Stimulated activated CD4-positive, alpha-beta T cell treated with anti-CD3 and anti-CD28 coated beads, Interleukin-12 subunit alpha, Interleukin-12 subunit beta, amount 100 ng/mL, for 4 hours (primary cell): ENCODE data around the gene PLCH1.

Source experiments
- DNase-seq: peaks from one replicate; pipeline ENCODE4 v3.0.0-alpha.2; 2020

PLCH1 gene

DNA sequence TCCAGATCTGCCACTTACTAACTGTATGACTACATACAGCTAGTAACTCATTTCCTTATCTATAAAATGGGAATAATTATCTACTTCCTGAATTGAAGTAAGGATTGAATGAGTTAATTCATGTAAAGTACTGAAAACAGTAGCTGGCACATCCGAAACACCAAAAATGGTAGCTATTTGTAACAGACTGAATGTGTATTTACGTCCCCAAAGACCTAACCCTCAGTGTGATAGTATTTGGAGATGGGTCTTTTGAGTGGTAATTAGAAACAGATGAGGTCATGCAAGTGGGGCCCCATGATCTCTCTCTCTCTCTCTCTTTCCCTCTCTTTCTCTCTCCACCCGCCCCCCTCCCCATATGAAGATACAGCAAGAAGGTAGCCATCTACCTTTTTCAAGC lies 146.2 kb downstream of the PLCH1 start:
- DNase-seq, result no peak

DNA sequence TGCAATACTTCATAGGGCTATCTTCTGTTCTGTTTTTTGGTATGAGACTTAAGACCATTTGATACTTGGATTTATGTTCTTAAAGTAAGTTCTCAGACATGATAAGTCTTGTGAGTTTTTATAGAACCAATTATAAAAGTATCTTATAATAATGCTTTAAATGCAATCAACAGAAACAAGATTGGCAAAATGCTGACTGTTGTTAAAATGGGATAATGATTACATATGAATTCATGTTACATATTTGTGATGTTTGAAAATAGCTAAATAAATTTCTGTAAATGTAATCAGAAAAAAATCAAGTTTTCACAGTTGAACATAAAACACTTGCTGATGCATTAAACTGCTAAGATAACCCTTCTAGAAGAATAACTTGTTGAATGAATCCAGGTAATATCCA lies 148.3 kb downstream of the PLCH1 start:
- DNase-seq, result no peak

DNA sequence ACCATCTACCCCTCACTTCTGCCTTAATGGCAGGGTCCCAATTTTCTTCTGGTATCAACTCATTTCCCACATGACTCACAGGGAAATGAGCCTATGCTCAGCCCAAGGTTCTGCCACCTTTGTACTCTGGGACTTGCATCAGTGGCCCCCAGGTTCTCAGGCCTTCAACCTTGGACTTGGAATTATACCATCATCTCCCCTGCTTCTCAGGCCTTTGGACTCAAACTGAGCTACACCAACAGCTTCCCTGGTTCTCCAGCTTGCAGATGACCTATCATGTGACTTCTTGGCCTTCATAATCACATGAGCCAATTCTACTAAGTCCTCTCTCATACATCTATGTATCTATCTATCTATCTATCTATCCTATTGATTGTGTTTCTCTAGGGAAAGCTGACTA lies 149.5 kb downstream of the PLCH1 start:
- no peak for DNase-seq

DNA sequence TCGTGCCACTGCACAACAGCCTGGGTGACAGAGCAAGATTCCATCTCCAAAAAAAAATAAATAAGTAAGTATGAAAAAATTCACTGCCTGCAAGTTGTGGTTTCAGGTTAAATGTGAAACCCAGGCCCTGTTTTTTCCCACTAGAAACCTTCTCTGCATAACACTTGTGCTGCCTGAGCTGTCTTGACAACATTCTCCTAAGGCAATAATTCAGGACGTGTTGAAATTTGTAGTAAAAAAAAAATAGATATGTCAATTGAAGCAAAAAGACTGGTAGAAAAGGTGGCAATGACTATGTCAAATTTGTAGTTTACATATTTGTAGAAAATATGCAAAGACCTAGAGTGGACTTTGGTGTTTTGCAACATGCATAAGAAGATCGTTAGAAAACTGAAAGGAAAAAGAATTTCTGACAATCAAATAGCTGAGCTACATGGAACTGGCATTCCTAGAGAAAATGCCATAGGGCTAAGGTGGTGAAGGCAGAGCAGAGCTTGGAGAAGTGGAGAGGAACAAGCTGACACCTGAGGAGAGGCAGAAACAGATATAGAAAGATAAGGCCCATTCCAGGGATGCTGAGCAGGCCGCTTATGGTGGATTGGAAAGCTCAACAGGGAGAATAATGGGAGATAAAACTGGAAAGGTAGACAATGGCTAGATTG lies 150.2 kb downstream of the PLCH1 start:
- DNase-seq, result no peak

DNA sequence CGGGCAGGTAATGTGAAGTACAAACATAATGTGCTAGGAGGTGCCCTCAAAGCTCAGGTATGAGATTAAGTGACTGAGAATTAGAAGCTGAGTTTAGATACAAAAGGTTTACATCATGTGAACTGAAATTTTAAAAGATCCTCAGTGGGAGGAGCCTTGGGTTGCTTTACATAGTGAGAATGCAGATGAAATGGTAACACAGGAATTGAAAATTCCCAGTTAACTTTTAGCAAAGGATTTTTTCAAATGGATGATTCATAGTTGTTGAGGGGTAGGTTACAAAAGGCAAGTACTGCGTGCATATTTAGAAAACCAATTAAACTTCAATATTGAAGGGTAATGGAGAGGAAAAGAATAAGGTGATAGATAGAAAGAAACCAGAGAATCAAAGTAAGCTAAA lies 157.3 kb downstream of the PLCH1 start:
- no peak for DNase-seq

DNA sequence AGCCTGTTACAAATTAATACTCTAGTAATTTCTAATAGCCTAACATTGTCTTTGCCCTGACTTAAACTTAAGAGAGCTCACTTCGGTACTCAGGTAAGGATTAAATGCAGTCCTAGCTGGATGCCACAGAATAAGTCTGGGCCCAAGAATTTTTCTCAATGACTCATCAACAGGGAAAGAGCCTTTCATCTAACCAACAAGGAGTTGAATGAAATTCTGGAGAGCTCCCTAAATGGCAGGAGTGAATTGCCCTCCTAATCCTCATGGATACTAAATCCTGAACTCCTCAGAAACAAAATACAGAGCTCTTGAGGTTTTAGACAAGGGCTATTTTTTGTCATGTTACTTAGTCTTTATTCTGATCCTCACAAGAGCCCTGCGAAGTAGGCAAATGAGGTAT lies 159.5 kb downstream of the PLCH1 start:
- no peak for DNase-seq

DNA sequence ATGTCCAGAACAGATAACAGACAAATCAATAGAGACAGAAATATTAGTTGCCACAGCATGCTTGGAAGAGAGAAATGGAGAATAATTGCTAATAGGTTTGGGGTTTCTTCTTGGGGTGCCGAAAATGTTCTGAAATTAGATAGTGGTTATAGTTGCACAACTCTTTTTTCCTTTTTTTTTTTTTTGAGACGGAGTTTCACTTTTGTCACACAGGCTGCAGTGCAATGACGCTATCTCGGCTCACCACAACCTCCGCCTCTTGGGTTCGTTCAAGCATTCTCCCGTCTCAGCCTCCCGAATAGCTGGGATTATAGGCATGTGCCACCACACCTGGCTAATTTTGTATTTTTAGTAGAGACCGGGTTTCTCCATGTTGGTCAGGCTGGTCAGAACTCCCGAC lies 163.3 kb downstream of the PLCH1 start:
- DNase-seq, result no peak

DNA sequence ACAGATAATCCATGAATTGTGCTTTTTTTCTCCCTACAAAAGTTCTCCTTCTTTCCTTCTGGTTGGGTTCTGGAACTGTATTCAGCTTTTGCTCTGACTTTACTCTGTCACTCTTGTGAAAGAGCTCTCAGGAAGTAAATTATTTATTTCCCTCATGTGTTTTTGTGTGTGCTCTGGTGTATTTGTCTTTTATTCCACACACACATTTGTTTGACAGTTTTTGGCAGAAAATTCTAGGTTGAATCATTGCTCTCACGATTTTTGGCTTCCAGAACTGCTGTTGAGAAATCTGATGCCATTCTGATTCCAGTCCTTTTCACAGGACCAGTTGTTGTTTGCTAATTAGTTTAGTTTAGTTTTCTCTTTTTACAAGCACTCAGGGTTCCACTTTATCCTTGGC lies 172.8 kb downstream of the PLCH1 start:
- DNase-seq, result no peak

DNA sequence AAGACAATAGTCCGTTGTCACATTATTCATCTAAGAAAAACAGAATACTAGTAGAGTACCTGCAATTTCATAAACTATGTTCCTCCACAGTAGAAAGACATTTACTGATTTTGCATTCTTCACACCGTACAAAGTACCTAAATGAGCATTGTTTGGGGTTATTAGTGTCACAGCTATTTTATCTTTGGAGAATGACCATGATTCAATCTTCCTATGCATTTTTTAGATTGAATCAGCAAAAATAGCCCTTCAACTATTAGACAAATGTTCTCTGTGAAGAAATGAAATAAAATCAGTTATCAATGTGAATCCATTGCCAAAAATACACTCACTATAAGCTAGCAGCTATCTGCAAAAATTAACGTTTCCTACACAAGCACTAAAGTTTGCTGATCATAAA lies 176.6 kb downstream of the PLCH1 start:
- DNase-seq, result no peak

DNA sequence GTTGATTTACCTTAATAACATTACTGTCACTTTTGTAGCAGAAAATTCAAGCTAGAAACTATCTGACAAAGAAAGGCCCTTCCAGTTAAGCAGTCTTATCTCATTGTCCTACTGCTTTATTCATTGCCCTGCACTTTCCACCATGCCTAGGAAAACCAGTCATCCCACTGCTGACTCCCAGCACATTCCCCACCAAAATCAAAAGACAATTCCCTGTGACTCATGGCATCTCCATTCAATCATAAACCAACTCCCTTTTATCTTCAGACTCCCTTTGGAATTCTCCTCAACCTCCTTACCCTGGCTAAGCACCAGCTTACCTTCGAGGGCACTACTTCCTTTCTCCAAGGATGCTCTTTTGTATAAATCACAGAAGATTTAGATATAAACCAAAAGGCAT lies 184.3 kb downstream of the PLCH1 start:
- DNase-seq, result no peak

DNA sequence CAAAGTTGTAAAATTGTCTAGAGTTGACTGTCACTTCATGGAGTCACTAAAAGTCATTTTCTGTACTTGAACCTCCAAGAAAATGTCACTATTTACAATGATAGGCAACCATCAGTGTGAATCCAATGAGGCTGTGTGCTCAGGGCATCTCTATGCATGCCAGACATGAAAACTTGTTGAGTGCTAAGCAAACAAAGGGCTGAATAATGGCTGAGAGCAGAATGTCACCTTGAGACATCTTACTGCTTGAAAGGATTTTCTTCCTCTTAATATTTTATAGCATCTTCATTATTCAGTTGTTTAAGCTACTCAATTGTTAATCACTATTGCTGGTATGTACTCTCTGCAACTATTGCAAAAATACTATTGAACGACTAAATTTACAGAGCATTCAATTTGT lies 184.7 kb downstream of the PLCH1 start:
- DNase-seq, result no peak

DNA sequence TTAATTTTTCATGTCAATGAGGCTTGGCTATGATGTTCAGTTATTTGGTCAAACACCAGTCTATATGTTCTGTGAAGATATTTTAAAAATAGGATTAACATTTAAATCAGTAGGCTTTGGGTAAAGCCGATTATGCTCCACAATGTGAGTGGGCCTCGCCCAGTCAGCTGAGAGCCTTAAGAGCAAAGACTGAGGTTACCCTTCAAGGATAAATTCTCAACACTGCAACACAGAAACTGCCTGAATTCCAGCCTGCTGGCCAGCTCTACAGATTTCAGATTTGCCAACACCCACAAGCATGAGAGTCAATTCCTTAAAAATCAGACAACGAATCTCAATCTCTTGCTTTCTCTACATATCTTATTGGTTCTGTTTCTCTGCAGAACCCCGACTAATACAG lies 188.3 kb downstream of the PLCH1 start:
- DNase-seq, result no peak

DNA sequence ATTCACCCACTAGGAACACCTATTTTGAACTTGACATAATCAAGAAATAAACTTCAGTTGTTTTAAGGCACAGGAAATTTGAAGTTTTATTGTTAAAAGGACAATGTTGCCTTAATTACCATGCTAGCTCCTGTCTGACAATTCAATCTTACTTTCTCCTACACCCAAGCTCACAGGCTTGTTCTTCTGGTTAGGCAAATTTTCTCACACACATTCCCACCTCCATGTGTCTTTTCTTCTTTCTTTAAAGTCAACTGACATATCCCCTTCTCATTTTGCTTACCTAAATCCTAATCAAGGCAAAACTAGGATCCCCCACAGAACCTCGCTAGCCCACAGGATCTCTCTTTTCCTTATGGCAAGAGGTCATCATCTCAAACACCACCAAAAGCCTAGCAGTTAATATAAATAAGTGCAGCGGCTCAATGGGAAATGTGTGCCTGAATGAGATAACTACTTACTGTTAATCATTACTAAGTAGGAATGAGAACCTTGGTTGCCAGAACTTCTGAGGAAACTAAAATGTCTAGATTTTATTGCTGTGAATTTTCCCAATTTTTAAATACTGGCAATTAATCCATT lies 189.3 kb downstream of the PLCH1 start:
- DNase-seq, result no peak

DNA sequence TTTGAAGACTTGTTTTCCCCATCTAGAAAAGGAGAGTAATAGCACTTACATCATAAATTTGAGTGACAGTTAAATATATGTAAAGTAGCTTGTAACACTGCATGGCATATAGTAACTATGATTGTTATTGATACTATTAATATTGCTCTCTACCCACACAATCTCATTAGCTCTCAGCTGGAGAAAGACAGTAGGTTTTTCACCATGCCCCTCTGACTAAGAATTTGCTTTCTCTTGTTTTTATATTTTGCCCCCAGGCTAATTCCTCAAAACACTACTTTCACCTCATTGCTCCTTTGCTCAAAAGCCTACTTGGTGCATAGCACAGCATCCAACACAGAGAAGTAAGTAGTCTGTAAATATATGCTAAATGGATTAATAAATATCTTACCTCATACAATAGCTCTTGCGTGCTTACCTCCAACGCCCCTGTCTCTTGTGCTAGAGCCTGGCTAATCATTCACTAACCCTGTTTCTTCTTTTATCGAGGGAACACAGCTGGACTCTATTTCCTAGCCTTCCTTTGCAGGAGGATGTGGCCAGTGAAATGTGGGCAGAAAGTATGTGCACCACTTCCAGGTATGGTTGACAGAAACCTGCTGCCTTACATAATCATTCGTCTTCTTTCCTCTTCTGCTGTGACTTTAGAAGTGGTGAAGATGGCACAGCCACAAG lies 190.0 kb downstream of the PLCH1 start:
- no peak for DNase-seq

DNA sequence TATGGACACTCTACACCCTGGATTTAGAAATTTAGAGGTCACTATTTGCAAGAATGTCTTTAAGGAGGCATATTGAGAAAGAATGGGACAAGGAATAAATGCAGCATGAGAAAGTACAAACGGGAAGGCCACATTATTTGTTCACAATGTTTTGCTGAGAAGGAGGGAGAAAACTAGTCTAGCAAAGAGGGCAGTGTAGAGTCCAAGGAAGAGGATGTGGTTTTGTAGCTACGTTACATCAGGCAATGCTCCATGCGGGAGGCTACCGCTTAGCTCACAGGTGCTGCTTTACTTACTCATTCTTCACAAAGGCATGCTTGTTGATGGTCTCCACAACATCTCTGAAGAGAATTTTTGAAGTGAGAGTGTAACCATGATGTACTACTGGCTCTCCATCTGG lies 191.1 kb downstream of the PLCH1 start:
- DNase-seq, result no peak

DNA sequence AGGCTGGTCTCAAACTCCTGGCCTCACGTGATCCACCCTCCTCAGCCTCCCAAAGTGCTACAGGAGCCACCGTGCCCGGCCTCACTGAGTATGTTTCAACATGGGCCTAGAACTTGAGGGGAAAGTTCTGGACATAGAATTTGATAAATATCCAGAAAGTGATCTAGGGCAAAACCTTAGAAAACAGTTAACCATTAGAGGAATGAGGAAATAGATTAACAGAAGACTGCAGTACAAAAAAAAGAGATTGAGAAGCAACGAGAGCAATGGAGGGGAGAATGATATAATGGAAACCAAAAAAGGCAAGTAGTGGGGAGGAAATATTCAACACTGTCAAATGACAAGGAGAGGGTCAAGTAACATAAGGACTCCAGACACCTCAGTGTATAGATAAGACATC lies 191.5 kb downstream of the PLCH1 start:
- DNase-seq, result no peak

DNA sequence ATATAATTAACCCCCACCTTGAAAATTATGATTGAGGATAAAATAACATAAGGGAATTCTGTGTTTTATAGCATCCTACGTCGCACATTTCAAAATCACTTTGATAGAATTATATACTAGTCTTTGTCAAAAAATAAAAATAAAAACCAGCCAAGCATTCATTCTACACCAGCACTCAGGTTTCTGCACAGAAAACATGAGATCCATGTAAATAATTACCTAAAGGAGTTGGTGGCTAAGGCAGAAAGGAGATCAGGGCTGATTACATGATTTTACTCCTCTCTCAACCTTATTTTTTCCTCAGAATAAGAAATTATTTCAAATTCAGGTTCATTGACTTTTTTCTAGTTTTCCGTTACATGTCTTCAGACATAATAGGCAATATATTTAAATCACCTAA lies 194.5 kb downstream of the PLCH1 start:
- no peak for DNase-seq

DNA sequence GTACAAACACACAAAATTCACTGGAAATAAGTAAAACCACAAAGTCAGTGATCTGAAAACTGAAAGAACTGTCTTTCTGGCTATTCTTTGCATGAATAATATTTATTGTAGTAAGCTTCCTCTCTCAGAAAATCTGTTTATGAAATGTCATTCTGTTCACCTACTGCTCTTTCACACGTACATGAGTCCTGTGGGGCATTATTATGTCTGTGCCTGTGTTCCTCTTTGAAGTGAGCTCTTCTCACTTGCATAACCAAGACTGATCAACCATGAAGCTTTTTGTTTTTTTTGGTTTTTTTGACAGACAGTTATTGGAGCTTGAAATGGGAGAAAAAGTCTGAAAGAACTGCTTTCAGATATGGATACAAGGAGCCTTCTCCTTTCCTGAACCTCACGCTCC lies 195.8 kb downstream of the PLCH1 start:
- DNase-seq, result no peak

DNA sequence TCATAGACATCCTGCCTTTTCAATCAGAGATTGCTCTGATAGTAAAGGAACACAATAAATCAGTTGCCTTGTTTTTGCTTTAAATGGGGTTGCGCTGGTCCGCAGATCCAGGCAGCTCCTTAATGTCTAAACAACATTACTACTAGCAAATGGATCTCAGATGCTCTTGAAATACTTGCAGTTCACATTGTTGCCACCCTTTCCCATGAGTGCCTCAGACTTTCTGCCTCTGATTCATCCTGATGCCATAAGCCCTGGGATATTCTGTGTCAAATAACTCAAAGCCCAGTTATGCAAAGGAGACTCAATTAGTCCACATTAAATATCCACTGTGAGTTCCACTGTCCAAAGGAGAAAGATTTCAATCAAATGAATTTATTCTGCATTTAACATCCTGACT lies 196.7 kb downstream of the PLCH1 start:
- no peak for DNase-seq

DNA sequence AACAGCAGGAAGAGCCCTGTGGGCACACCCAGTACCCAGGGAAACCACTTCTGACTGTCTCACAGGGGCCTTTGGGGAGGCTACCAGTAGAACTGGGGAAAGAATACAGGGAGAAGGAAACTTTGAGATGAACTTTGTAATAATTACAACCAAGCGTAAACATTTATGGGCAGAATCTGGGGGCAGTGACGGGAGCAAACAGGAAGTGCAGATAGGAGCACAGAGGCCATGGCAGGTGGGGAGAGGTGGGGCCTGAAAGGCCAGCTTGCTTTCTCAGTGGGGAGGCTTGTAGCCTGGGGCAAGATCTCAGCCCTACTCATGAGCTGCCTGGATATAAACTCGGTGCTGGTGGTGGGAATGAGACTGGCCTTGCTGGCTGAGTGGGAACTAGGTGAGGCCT lies 209.8 kb downstream of the PLCH1 start:
- no peak for DNase-seq

DNA sequence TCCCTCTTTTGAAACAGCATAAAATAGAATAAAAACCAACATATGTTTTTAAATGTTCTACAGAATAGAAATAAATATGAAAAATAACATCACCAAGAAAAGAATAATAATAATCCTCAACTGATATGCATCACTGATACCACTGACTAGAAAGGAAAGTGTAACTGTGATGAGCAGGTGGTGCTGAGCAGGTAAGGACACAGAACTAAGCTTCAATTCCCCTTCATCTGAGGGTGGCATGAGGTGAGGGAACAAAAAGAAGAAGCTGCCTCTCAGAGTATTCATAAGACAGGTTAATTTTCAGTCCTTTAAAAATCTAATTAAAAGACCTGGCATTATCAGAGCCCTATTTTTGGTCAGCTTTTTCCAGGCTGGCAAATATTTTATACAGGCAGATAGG lies 216.3 kb downstream of the PLCH1 start:
- DNase-seq, result no peak

DNA sequence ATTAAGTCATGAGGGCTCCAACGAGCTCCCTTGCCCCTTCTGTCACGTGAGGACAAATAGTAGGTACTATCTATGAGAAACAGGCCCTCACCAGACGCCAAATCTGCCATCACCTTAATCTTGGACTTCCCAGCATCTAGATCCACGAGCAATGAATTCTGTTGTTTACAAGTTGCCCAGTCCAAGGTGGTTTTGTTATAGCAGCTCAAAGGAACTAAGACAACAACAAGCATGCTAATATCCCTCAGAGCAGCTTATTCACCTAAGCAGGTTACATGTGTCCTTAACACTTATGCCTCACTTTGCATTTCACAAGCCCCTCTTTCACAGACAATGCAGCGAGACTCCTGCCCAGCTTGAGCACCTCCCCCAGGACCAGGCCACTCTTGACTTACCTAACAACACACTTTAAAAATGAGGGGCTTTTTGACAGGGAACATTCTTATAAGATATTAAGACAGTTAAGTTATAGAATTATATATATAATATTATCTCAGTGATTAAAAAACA lies 219.5 kb downstream of the PLCH1 start:
- no peak for DNase-seq

DNA sequence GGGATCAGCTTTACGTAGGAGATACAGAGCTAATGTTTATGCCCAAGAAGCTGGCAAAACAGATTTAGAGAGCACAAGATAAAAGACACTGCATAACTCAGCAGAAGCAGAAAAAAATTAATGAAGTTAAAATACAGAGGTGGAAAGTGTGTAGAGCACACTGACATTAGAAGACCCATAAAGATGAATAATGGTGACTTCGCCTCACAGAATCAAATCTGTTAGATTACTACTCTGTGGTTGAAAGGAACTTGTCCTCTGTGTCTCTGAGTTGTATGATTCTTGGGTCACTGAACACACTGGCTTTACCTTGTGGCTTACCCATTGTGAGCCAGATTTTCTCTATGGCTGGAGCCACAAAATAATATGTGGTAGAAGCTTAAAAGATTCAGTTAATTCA lies 224.4 kb downstream of the PLCH1 start:
- DNase-seq, result no peak

DNA sequence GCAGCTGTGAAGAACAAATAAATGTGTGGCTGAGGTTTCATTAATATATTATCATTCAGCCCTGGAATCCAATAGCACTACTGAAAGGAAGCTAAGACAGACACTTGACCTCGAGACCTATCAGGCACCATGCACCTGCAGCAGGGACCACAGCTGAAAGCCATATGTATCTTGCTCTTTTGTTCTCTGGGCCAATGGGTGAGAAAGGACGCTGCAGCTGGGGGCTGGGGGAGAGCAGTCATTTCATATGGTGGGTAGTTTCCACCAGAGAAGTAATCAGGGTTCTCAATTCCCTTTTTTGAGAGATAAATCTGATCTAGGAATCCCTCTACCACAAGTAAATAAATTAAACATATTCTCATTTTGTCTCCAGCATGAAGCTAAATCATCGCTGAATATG lies 225.8 kb downstream of the PLCH1 start:
- DNase-seq, result no peak

DNA sequence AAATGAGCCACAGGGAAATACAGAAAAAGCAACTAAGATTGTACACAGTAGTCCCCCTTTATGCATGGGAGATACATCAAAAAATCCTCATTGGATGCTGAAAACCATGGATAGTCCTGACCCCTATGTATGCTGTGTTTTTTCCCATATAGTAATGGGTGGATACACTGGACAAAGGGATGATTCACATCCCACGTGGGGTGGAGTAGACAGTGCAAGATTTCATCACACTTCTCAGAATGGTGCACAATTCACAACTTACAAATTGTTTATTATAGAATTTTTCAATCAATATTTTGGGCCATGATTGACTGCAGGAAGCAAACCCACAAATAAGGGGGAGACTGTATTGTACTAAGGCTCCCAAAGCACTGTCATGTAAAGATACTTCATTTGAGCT lies 227.0 kb downstream of the PLCH1 start:
- DNase-seq, result no peak
